HepG2 (cell line): ENCODE data around the gene CXXC5. TPM values are rescaled to one million over a fixed set of nuclear protein-coding genes. Genes with fewer than 3 reads are reported as not detected.

Experiments
- AGO1 ChIP-seq: fragments of 200-400 bp; formaldehyde crosslinking; IDR thresholded peaks from 2 replicates; pipeline ENCODE4 v1.6.1; 2017; ENCODE audit warnings: mild to moderate bottlenecking, low read depth, low read length, moderate library complexity; ENCODE audit not compliant: poor library complexity, severe bottlenecking
- ATAD3A ChIP-seq: sonication (generic); formaldehyde crosslinking; IDR thresholded peaks from 2 replicates; pipeline ENCODE4 v1.4.0; 2020; ENCODE audit warnings: missing genetic modification reagents
- CBFB ChIP-seq: sonication (generic); formaldehyde crosslinking; IDR thresholded peaks from 2 replicates; pipeline ENCODE4 v1.4.0; 2020; ENCODE audit warnings: missing genetic modification reagents
- CEBPG ChIP-seq: IDR thresholded peaks from 2 replicates; pipeline ENCODE4 v1.6.1; 2016
- HNF4A ChIP-seq: sonication (generic); formaldehyde crosslinking; IDR thresholded peaks from 2 replicates; pipeline ENCODE4 v1.4.0; 2020; ENCODE audit warnings: missing genetic modification reagents
- KDM4B ChIP-seq: sonication (generic); formaldehyde crosslinking; IDR thresholded peaks from 2 replicates; pipeline ENCODE4 v1.4.0; 2020; ENCODE audit warnings: missing genetic modification reagents
- MAFG ChIP-seq: sonication (generic); formaldehyde crosslinking; IDR thresholded peaks from 2 replicates; pipeline ENCODE4 v1.5.1; 2020; ENCODE audit warnings: mild to moderate bottlenecking, missing genetic modification reagents
- NCOA2 ChIP-seq: sonication (generic); formaldehyde crosslinking; IDR thresholded peaks from 2 replicates; pipeline ENCODE4 v1.8.0; 2022; ENCODE audit warnings: inconsistent platforms
- NFRKB ChIP-seq: fragments of 450-650 bp; IDR thresholded peaks from 2 replicates; pipeline ENCODE4 v1.6.1; 2017
- SNRNP70 ChIP-seq: fragments of 200-400 bp; formaldehyde crosslinking; IDR thresholded peaks from 2 replicates; pipeline ENCODE4 v1.6.1; 2017; ENCODE audit warnings: mild to moderate bottlenecking, low read depth, low read length, moderate library complexity
- SP1 ChIP-seq, 2 experiments: fragments of 450-650 bp in 1 of 2; sonication (generic) in 1 of 2; formaldehyde crosslinking in 1 of 2; IDR thresholded peaks; 2 replicates each; pipeline versions ENCODE4 v1.4.0 to v1.6.1; 2016 to 2020; ENCODE audit warnings: missing genetic modification reagents in 1 of 2
- SSRP1 ChIP-seq: IDR thresholded peaks from 2 replicates; pipeline ENCODE4 v1.6.1; 2016; ENCODE audit warnings: control low read depth
- TCF7L2 ChIP-seq: IDR thresholded peaks from 2 replicates; pipeline ENCODE4 v1.6.1; 2011; ENCODE audit warnings: mild to moderate bottlenecking, low read depth, low read length, moderate library complexity
- TRIM24 ChIP-seq: sonication (generic); formaldehyde crosslinking; IDR thresholded peaks from 2 replicates; pipeline ENCODE4 v1.8.0; 2022; ENCODE audit warnings: mild to moderate bottlenecking, missing genetic modification reagents
- XRCC5 ChIP-seq: fragments of 200-400 bp; formaldehyde crosslinking; optimal IDR thresholded peaks from 2 replicates; pipeline ENCODE3; 2017; ENCODE audit warnings: mild to moderate bottlenecking, low read length
- ZBTB43 ChIP-seq: sonication (generic); formaldehyde crosslinking; conservative IDR thresholded peaks from 2 replicates; pipeline ENCODE4 v1.4.0; 2020; ENCODE audit warnings: missing genetic modification reagents
- ZMYM3 ChIP-seq: sonication (generic); formaldehyde crosslinking; IDR thresholded peaks from 2 replicates; pipeline ENCODE4 v1.5.1; 2020; ENCODE audit warnings: mild to moderate bottlenecking, missing genetic modification reagents
- ZNF121 ChIP-seq: sonication (generic); formaldehyde crosslinking; IDR thresholded peaks from 2 replicates; pipeline ENCODE4 v1.5.0; 2020; ENCODE audit warnings: mild to moderate bottlenecking, missing genetic modification reagents
- ZNF160 ChIP-seq: sonication (generic); formaldehyde crosslinking; IDR thresholded peaks from 2 replicates; pipeline ENCODE4 v1.8.0; 2022; ENCODE audit warnings: mild to moderate bottlenecking, inconsistent platforms, missing genetic modification reagents
- ZNF83 ChIP-seq: sonication (generic); formaldehyde crosslinking; IDR thresholded peaks from 2 replicates; pipeline ENCODE4 v1.4.0; 2020; ENCODE audit warnings: missing genetic modification reagents, mild to moderate bottlenecking, borderline replicate concordance
- polyA plus RNA-seq, 8 experiments: library from polyadenylated mRNA; depleted of rRNA in 3 of 8; stranded (reverse) in 7 of 8; unstranded in 1 of 8; fragments of >200 nt; fragmentation: Illumina TruSeq in 4 of 8; extraction: Trizol in 4 of 8; gene quantifications; 2 replicates each; pipeline versions ENCODE4 v1.2.1 to v1.2.3, GENCODE V29; 2011 to 2016; ENCODE audit warnings: low read depth in 4 of 8, missing spikeins in 1 of 8, mixed read lengths in 1 of 8; ENCODE audit not compliant: insufficient read depth in 1 of 8
- total RNA-seq, 5 experiments: library from RNA; depleted of rRNA; stranded (reverse); fragments of >200 nt; fragmentation: Illumina TruSeq; extraction: Trizol; gene quantifications; 2 replicates each; pipeline ENCODE4 v1.2.3, GENCODE V29; 2016; ENCODE audit warnings: low read depth in 1 of 5
- TF ChIP-seq, protein P1 (sequence below): sonication (generic); formaldehyde crosslinking; IDR thresholded peaks from 2 replicates; pipeline ENCODE4 v1.9.0; 2021; ENCODE audit warnings: missing genetic modification reagents, borderline replicate concordance
- TF ChIP-seq, protein P2 (sequence below): sonication (generic); formaldehyde crosslinking; conservative IDR thresholded peaks from 2 replicates; pipeline ENCODE4 v1.8.1; 2023; ENCODE audit warnings: missing genetic modification reagents
- TF ChIP-seq, protein P3 (sequence below): sonication (generic); formaldehyde crosslinking; IDR thresholded peaks from 2 replicates; pipeline ENCODE4 v1.4.0; 2020; ENCODE audit warnings: missing genetic modification reagents
- TF ChIP-seq, protein P4 (sequence below): sonication (generic); formaldehyde crosslinking; IDR thresholded peaks from 2 replicates; pipeline ENCODE4 v1.5.0; 2020; ENCODE audit warnings: missing genetic modification reagents

Gene CXXC5
- total and polyA plus RNA-seq, 2 of the 13 experiments (the other 11 are each of a cell fraction or from before 2014, with no cell fraction given), result 32.3 to 33.0 TPM

- no peak for TF ChIP-seq TCF7L2
- no peak for TF ChIP-seq SSRP1 (CRISPR knock-in tag)
- TF ChIP-seq SNRNP70, result no peak
- TF ChIP-seq SP1 (IDR thresholded peaks at IDR 0.05), result no peak
- no peak for TF ChIP-seq SP1 (CRISPR knock-in tag; IDR thresholded peaks at IDR 0.05)
- TF ChIP-seq ZNF121, result peak; percentile 61
- no peak for TF ChIP-seq XRCC5
- TF ChIP-seq ATAD3A, result no peak
- TF ChIP-seq CEBPG (CRISPR knock-in tag), result no peak
- no peak for TF ChIP-seq NFRKB
- TF ChIP-seq, protein P1, sequence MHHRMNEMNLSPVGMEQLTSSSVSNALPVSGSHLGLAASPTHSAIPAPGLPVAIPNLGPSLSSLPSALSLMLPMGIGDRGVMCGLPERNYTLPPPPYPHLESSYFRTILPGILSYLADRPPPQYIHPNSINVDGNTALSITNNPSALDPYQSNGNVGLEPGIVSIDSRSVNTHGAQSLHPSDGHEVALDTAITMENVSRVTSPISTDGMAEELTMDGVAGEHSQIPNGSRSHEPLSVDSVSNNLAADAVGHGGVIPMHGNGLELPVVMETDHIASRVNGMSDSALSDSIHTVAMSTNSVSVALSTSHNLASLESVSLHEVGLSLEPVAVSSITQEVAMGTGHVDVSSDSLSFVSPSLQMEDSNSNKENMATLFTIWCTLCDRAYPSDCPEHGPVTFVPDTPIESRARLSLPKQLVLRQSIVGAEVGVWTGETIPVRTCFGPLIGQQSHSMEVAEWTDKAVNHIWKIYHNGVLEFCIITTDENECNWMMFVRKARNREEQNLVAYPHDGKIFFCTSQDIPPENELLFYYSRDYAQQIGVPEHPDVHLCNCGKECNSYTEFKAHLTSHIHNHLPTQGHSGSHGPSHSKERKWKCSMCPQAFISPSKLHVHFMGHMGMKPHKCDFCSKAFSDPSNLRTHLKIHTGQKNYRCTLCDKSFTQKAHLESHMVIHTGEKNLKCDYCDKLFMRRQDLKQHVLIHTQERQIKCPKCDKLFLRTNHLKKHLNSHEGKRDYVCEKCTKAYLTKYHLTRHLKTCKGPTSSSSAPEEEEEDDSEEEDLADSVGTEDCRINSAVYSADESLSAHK (CRISPR knock-in tag), result no peak
- TF ChIP-seq AGO1, result no peak
- TF ChIP-seq ZNF83 (CRISPR knock-in tag), result no peak
- no peak for TF ChIP-seq MAFG (CRISPR knock-in tag)
- TF ChIP-seq TRIM24 (CRISPR knock-in tag), result no peak
- TF ChIP-seq, protein P2, sequence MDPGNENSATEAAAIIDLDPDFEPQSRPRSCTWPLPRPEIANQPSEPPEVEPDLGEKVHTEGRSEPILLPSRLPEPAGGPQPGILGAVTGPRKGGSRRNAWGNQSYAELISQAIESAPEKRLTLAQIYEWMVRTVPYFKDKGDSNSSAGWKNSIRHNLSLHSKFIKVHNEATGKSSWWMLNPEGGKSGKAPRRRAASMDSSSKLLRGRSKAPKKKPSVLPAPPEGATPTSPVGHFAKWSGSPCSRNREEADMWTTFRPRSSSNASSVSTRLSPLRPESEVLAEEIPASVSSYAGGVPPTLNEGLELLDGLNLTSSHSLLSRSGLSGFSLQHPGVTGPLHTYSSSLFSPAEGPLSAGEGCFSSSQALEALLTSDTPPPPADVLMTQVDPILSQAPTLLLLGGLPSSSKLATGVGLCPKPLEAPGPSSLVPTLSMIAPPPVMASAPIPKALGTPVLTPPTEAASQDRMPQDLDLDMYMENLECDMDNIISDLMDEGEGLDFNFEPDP (CRISPR knock-in tag), result no peak
- peak; percentile 38; the same call in 1 of the 2 replicates for TF ChIP-seq CBFB
- no peak for TF ChIP-seq KDM4B (CRISPR knock-in tag)
- no peak for TF ChIP-seq ZNF160
- TF ChIP-seq ZBTB43 (CRISPR knock-in tag), result peak; percentile 41; the same call in 1 of the 2 replicates
- no peak for TF ChIP-seq NCOA2 (CRISPR knock-in tag)
- TF ChIP-seq HNF4A (CRISPR knock-in tag), result peak; percentile 67
- TF ChIP-seq ZMYM3 (CRISPR knock-in tag), result peak; percentile 25; the same call in 1 of the 2 replicates
- TF ChIP-seq, protein P3, sequence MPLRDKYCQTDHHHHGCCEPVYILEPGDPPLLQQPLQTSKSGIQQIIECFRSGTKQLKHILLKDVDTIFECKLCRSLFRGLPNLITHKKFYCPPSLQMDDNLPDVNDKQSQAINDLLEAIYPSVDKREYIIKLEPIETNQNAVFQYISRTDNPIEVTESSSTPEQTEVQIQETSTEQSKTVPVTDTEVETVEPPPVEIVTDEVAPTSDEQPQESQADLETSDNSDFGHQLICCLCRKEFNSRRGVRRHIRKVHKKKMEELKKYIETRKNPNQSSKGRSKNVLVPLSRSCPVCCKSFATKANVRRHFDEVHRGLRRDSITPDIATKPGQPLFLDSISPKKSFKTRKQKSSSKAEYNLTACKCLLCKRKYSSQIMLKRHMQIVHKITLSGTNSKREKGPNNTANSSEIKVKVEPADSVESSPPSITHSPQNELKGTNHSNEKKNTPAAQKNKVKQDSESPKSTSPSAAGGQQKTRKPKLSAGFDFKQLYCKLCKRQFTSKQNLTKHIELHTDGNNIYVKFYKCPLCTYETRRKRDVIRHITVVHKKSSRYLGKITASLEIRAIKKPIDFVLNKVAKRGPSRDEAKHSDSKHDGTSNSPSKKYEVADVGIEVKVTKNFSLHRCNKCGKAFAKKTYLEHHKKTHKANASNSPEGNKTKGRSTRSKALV (CRISPR knock-in tag), result no peak
- TF ChIP-seq, protein P4, sequence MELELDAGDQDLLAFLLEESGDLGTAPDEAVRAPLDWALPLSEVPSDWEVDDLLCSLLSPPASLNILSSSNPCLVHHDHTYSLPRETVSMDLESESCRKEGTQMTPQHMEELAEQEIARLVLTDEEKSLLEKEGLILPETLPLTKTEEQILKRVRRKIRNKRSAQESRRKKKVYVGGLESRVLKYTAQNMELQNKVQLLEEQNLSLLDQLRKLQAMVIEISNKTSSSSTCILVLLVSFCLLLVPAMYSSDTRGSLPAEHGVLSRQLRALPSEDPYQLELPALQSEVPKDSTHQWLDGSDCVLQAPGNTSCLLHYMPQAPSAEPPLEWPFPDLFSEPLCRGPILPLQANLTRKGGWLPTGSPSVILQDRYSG (CRISPR knock-in tag), result no peak
Measured at GRCh38 chr5:139669662-139670368, 21.7 kb downstream of the CXXC5 start (continued).
